Mesothelial cell of epicardium (in vitro differentiated cells): ENCODE results near the gene PSAPL1. TPM values are rescaled to one million over a fixed set of nuclear protein-coding genes. Genes with fewer than 3 reads are reported as not detected.

Experiments
- DNase-seq, 2 experiments: peaks; one replicate each; pipeline ENCODE4 v3.0.0; 2021; ENCODE audit warnings: low spot score in 2 of 2; ENCODE audit not compliant: unreplicated experiment in 2 of 2
- H3K27ac Mint-ChIP-seq: 2 replicates; pipeline ENCODE4 v1.8.0; 2021; ENCODE audit warnings: mixed read lengths
- H3K27me3 Mint-ChIP-seq: 2 replicates; pipeline ENCODE4 v1.8.0; 2021; ENCODE audit warnings: low read depth, mixed read lengths
- H3K36me3 Mint-ChIP-seq: 2 replicates; pipeline ENCODE4 v1.8.0; 2021; ENCODE audit warnings: mixed read lengths
- H3K4me1 Mint-ChIP-seq: 2 replicates; pipeline ENCODE4 v1.8.0; 2021; ENCODE audit warnings: mixed read lengths
- H3K4me3 Mint-ChIP-seq: 2 replicates; pipeline ENCODE4 v1.8.0; 2021; ENCODE audit warnings: mild to moderate bottlenecking, moderate library complexity, mixed read lengths
- H3K9me3 Mint-ChIP-seq: 2 replicates; pipeline ENCODE4 v1.8.0; 2021; ENCODE audit warnings: mixed read lengths
- total RNA-seq: library from RNA; stranded (reverse); gene quantifications from 3 replicates; pipeline ENCODE4 v1.2.1, GENCODE V29; 2021
- TF ChIP-seq, protein P1 (sequence below): fragments of 200-600 bp; sonication (generic); IDR thresholded peaks from one replicate; pipeline ENCODE4 v1.5.0; 2021; ENCODE audit warnings: antibody characterized with exemption; ENCODE audit not compliant: unreplicated experiment

Gene PSAPL1
- total RNA-seq, 1 donor from 2014 or later = not detected

DNA sequence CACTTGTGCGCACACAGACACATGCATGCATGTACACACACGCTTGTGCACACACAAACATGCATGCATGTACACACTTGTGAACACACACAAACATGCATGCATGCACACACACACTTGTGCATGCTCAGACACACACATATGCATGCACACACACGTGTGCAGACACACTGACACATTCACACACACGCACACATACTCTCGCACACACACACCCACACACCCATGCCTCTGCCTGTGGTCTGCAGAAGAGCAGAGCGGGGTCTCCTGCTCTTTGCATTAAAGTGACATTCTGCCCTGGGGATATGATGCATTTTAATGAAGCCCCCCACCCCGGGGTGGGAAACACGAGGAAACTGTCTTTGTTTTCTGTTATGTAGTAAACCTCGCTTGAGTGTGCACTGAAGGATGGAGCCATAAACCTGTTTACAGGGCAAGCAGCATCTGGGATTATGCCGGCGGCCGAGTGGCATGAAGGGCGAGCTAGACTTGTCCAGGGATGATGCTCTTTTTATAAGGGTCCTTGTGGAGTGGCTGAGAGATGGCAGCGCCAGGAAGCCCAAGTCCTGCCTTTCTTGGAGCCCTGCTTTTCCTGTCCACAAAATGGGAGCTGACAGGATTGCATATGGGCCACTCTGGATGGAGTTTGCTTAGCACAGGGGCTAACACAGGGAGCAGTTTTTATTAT, 17.8 kb downstream of the PSAPL1 start:
- no peak overlapping the region for H3K4me3 Mint-ChIP-seq
- H3K4me1 Mint-ChIP-seq = no peaks in the 10 kb centered on the region
- TF ChIP-seq, protein P1, sequence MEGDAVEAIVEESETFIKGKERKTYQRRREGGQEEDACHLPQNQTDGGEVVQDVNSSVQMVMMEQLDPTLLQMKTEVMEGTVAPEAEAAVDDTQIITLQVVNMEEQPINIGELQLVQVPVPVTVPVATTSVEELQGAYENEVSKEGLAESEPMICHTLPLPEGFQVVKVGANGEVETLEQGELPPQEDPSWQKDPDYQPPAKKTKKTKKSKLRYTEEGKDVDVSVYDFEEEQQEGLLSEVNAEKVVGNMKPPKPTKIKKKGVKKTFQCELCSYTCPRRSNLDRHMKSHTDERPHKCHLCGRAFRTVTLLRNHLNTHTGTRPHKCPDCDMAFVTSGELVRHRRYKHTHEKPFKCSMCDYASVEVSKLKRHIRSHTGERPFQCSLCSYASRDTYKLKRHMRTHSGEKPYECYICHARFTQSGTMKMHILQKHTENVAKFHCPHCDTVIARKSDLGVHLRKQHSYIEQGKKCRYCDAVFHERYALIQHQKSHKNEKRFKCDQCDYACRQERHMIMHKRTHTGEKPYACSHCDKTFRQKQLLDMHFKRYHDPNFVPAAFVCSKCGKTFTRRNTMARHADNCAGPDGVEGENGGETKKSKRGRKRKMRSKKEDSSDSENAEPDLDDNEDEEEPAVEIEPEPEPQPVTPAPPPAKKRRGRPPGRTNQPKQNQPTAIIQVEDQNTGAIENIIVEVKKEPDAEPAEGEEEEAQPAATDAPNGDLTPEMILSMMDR = no peak
- no peak for DNase-seq
- no peaks in the 10 kb centered on the region for H3K36me3 Mint-ChIP-seq
- peaks cover 23% of the 10 kb centered on the region for H3K27me3 Mint-ChIP-seq
- no peak overlapping the region for H3K27ac Mint-ChIP-seq
- H3K9me3 Mint-ChIP-seq = peaks cover 4% of the 10 kb centered on the region

DNA sequence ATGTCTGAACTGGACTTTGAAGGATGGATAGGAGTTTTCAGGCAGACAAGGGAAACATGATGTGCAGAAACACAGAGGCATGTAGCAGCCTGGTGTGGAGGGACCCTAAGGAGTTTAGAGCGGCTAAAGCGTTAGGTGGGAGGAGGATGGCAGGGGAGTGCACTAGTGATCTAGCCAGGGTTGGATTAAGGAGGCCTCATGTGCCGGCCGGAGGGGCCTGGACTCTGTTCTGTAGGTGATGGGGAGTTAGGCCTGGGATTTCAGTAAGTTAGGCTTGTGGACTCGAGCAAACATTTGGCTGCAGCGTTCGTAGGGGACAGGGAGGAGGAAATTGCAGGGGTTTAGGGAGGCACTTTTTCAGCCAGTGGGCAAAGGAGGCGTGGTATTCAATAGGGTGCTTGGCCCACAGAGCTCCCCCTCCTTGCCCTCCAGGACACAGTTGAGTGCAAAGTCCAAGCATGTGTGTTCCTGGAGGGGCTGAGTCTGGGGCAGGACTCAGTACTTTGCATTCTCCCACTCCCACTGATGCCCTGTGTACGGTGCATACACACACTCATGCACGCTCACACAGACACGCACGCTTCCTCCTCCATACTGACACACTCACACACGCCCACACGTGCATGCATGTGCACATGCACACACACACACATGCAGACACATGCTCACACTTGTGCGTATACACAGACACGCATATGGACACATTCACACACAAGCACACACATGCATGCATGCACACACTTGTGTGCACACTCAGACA, 18.6 kb downstream of the PSAPL1 start:
- Mint-ChIP-seq H3K4me1 (no peaks in the 10 kb centered on the region), H3K36me3 (no peaks in the 10 kb centered on the region), H3K9me3 (peaks cover 4% of the 10 kb centered on the region), H3K27me3 (peaks cover 28% of the 10 kb centered on the region), H3K27ac (no peak overlapping the region), H3K4me3 (no peak overlapping the region)
- TF ChIP-seq, protein P1 = no peak
- no peak for DNase-seq

DNA sequence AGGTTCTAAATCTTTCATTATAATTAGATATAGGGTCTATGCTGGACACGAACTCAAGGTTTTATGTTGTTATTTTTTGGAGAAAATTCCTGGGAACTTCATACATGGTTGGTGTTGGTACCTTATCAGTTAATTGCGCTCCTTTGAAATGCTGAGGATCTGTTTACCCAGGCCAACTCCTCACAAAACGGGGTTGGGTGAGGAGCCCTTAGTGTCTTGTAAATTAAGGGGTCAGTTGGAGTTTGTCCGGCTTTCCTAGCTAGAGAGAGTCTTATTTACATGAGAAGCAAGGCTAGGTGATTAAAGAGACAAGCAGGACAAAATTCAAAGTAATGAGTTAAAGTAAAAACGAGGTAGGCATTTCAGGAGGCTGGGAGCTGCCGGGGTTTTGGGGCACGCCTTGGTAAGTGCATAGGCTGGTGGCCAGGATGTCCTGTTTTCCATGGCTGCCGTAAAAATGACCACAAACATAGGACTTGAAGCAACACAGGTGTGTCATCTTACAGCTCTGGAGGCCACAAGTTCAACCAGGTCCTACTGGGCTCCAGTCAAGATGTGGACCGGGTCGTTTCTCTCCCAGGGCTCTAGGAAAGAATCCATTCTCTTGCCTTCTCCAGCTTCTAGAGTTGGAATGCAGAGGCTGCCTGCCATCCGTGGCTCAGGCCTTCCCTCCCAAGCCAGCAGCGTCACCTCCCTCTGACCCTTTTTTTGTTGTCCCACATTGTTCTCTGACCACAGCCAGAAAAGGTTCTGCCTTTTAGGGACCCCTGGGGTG, 19.8 kb downstream of the PSAPL1 start:
- H3K4me1 Mint-ChIP-seq = no peaks in the 10 kb centered on the region
- peaks cover 28% of the 10 kb centered on the region for H3K27me3 Mint-ChIP-seq
- H3K36me3 Mint-ChIP-seq = no peaks in the 10 kb centered on the region
- no peak overlapping the region for H3K27ac Mint-ChIP-seq
- no peak overlapping the region for H3K4me3 Mint-ChIP-seq
- TF ChIP-seq, protein P1 = no peak
- DNase-seq = no peak
- peaks cover 4% of the 10 kb centered on the region for H3K9me3 Mint-ChIP-seq

DNA sequence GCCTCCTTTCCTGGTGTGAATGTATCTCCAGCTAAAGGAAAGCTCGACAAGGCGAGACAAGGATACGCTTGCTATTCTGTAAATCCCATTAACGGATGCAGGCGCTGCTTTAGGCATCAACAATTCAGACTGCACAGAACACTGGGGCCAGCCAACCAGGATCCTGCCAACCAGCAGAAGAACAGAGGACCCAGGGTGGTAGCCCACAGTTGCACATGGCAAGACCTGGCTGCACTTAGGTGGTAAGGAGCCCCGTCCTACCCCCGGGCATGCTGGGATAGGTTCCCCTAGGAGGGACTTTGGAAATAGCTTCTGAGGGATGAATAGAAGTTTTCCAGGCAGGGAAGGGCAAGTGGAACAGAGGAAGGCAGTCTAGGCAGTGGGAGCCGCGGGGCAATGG, 20.7 kb downstream of the PSAPL1 start:
- H3K36me3 Mint-ChIP-seq = no peaks in the 10 kb centered on the region
- TF ChIP-seq, protein P1 = no peak
- H3K27ac Mint-ChIP-seq = no peak overlapping the region
- peaks cover 9% of the 10 kb centered on the region for H3K9me3 Mint-ChIP-seq
- no peak for DNase-seq
- no peak overlapping the region for H3K4me3 Mint-ChIP-seq
- H3K27me3 Mint-ChIP-seq = peaks cover 31% of the 10 kb centered on the region
- no peaks in the 10 kb centered on the region for H3K4me1 Mint-ChIP-seq

DNA sequence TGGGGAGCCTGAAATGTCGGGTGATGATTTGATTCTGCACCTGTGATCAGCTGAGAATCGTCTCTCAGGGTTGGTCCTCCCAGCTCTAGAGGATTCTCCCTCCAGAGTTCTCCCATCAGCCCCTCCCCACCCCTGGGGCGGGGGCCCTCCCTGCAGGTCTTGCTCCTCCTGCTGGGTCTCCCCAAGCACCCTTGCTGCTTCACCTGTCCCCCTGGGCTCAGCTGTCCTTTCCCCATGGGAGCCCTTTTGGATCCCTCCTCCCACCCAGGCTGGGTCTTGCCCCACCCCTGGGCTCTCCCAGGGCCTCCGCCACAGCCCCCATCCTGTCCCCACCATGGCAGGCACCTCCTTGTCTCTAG, 22.2 kb downstream of the PSAPL1 start:
- Mint-ChIP-seq H3K4me3 (no peak overlapping the region), H3K4me1 (no peaks in the 10 kb centered on the region), H3K9me3 (peaks cover 19% of the 10 kb centered on the region), H3K36me3 (peaks cover 5% of the 10 kb centered on the region), H3K27me3 (peaks cover 33% of the 10 kb centered on the region), H3K27ac (no peak overlapping the region)
- TF ChIP-seq, protein P1 = no peak
- peak in 1 of 2 experiments; percentile 15 for DNase-seq
